Daoy (cell line): ENCODE results near the gene PTGER4. TPM values are rescaled to one million over a fixed set of nuclear protein-coding genes. Genes with fewer than 3 reads are reported as not detected.
A peak's percentile ranks its signal among the peaks of the same experiment; 100 is the strongest.
"Not testable (repeated sequence)": the region's sequence is repeated elsewhere in the genome, so short reads cannot be mapped to it uniquely, and the experiment has no call there.

Experiments
- DNase-seq: peaks from one replicate; pipeline ENCODE4 v3.0.0-alpha.2; 2015; ENCODE audit warnings: low read depth
- total RNA-seq: library from RNA; depleted of rRNA; stranded (reverse); fragments of >200 nt; shearing (Covaris generic); gene quantifications from 2 replicates; pipeline ENCODE4 v1.2.3, GENCODE V29; 2014; rRNA removed

The PTGER4 gene
- total RNA-seq: 4.5 and 6.9 TPM in 2 replicates

DNA sequence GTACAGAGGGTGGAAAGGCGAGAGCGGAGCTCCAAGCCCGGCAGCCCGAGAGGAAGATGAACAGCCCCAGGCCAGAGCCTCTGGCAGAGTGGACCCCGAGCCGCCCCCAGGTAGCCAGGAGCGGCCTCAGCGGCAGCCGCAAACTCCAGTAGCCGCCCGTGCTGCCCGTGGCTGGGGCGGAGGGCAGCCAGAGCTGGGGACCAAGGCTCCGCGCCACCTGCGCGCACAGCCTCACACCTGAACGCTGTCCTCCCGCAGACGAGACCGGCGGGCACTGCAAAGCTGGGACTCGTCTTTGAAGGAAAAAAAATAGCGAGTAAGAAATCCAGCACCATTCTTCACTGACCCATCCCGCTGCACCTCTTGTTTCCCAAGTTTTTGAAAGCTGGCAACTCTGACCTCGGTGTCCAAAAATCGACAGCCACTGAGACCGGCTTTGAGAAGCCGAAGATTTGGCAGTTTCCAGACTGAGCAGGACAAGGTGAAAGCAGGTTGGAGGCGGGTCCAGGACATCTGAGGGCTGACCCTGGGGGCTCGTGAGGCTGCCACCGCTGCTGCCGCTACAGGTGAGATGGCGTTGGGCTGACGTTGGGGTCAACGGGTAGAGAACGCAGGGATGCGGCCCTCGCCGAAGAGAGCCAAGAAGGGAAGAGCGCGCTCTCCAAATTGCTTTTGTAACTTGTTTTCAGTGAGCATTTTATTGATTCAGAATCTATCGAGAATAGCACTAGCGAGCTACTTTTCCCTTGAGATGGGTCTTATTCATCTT, at the start of gene PTGER4:
TSS of gene PTGER4 (plus strand) at position 3 of the 769 bp plus-strand sequence. CDS start 1,079 bp downstream, outside the sequence.
- peak; percentile 19 for DNase-seq

DNA sequence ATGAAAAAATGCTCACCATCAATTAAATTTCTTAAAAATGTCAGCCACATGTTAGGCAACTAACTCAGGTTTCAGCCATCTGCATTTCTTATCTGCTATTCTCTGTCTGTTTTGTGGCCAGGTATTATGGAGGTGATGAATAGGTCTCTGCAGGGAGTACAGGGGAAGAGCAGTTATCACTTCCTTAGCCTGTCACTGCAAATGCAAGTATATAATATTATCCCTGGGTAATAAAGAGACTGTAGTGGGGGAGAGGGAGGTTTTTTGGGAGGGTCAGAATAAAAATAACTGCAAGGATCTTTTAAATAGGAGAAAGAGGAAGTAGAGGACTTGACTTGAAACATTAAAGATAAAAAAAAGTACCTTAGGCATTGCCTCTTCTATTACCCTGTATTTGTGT, 49.6 kb upstream of the PTGER4 start:
- no peak for DNase-seq

DNA sequence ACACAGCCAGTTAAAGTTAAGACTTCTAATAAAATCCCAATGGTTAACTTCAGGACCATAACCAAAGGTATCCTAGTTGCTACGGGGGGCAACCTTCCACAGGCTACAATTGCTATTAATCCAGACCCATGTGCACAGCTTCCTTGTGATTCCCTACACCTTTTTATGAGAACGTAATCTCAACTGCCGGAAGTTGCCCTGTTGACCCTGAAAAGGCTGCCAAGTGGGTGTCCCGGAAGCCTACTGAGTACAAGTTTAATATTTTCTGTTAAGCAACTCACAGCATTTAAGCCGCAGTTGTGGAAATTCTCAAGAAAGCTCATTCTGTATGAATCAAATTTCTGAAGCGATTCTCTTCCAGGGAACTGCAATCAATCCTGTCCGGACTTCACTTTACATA, 48.5 kb upstream of the PTGER4 start:
- DNase-seq: no peak

DNA sequence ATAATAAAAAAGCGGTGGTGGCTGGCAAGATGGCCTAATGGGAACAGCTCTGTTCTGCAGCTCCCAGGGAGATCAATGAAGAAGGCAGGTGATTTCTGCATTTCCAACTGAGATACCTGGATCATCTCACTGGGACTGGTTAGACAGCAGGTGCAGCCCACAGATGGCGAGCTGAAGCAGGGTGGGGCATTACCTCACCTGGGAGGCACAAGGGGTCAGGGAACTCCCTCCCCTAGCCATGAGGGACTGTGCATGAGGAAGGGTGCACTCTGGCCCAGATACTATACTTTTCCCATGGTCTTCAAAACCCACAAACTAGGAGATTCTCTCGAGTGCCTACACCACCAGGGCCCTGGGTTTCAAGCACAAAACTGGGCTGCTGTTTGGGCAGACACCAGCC, 45.6 kb upstream of the PTGER4 start:
- DNase-seq: no peak

DNA sequence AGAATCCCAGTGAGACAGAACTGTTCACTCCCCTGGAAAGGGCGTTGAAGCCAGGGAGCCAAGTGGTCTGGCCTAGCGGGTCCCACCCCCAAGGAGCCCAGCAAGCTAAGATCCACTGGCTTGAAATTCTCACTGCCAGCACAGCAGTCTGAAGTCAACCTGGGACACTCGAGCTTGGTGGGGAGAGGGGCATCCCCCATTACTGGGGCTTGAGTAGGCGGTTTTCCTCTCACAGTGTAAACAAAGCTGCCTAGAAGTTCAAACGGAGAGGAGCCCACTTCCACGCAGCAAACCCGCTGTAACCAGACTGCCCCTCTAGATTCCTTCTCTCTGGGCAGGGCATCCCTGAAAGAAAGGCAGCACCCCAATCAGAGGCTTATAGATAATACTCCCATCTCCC, 45.1 kb upstream of the PTGER4 start:
- no peak for DNase-seq

DNA sequence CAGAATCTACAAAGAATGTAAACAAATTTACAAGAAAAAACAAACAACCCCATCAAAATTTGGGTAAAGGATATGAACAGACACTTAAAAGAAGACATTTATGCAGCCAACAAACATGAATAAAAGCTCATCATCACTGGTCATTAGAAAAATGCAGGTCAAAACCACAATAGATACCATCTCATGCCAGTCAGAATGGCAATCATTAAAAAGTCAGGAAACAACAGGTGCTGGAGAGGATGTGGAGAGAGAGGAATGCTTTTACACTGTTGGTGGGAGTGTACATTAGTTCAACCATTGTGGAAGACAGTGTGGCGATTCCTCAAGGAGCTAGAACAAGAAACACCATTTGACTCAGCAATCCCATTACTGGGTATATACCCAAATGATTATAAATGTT, 40.2 kb upstream of the PTGER4 start:
- not testable (repeated sequence) for DNase-seq

DNA sequence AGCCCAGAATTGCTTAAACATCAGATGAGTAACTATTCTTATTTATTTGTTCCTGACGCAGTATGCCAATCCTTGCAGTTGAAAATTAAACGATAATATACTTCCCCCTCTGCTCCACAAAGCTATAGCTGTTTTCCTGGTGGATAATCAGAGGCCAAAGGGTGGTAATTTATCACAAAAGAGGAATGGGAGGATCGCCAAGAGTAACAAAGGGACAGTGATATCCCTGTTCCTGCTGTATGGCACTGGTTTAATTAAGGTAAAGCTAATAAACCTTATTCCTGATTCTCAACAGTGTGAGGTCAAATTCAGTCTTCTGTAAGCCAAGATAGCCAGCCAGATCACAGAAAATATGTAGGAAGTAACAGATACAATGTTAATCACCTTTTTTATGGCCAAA, 33.4 kb upstream of the PTGER4 start:
- no peak for DNase-seq

DNA sequence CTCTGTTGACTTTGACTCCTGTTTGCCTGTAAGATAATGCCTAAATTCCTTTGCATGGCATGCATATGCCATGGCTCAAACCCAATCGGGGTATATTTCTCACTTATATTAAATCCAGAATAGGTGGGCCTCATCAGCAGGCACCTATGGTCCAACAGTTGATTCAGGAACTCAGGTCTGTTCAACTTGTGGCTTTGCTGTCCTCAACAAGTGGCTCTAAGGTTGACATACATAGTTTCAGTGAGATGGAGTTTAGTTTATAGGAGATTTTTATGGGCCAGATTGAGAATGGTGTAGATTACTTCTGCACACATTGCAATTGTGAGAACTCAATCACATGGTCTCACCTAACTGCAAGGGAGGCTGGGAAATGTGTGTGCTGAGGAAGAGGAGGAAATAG, 31.6 kb upstream of the PTGER4 start:
- no peak for DNase-seq

DNA sequence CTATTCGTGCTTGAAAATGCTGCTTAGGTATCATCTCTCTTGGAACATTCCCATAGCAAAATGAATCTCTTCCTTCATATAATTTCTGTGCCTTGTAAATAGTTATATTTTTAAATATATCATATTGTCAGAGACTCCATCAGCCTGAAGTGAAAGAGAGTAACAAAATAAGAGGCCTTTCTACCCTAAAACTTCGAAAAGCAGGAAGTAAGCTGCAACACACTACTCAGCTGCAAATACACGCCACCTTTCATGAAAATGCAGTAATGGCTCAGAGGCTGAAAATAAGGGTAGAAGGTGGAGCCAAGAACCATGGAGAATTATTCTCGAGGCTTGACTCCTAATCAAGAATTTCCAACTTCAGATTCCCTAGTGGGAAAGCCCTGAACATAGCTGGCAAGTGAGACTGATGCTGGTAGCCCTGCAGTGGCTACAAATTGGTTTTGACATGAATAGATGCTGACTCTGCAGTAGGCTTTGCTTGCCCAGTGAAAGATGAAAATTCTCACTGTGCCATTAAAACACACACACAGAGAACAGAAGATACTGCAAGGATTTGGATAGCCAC, 30.2 kb upstream of the PTGER4 start:
- no peak for DNase-seq

DNA sequence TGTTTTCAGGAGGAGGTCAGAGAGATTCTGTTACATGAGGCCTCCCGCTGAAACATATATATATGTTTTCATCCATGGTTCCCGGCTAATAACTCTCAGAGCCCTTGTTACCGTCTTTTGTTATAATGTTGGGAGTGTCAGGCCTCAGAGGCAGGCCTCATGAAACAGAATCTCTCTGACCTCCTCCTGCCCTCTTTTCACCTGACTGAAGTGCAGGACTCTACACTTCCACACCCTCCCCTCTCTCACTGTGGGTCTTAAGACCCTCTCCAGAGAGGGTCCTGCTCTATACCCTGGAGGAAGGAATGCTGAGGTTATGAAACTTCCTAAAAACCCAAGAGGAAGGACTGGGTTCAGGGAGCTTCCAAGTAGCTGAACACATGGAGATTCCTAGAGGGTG, 28.5 kb upstream of the PTGER4 start:
- DNase-seq: no peak

DNA sequence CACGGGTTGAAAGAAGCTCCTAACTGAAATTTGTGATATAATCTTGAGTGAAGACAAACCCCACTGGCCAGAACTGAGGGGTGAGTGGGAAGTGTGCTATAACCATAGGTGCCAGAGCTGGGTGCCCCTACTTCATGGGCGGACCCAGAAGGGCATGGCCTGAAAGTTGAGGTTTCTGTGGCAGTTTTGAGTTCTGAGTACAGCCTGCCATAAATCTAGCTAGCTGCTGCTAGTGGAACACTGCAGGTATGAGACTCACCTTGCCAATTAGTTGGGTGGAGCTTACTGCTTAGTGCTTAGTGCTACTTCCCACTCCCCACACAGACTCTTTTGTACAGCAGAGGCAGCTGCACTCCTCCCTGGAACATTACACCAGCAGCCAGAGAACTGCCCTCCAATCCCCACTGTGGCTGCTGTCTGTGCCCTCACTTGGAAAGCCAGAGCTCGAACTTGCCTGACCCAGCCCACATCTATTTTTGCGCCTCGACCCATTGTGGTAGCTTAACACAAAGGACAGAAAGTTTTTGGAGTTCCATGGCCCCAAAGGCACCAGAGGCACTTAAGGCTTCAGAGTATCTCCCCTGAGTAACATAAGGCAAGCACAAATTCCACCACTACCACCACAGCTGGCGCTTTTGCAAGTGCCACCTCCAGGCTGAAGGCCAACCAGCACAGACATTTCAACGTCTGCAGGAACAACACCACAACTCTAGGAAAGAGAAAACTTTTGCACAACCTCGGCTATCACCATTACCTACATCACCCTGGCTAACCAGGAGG, 27.1 kb upstream of the PTGER4 start:
- DNase-seq: no peak

DNA sequence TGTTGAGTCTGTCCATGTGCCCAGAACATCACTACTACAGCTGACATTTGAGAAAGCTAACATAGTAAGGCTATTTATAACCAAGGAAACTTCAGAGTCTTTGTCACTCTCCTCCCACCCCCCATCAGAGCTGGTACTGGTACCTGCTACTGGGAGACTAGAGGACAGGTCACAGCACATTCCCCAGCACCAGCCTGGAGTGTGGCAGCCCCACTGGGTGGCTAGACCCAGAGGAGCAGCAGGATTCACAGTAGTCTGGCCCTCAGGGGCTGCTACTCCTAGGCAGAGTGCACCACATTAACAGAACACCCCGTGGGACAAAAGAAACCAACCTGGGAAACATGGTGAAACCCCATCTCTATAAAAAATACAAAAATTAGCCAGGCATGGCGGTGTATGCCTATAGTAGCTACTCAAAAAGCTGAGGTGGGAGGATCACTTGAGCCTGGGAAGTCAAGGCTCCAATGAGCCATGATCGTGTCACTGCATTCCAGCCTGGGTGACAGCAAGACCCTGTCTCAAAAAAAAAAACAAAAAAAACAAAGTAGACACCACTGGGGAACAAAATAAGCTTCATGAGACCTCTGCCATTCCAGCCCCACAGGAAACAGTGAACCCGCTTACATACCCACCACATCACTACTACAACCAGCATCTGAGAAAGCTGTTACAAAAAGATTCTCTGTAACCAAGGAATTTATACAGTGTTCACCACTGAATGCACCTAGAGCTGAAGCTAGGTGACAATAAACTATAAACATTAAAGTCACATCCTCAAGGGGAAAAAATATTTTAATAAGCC, 26.3 kb upstream of the PTGER4 start:
- no peak for DNase-seq

DNA sequence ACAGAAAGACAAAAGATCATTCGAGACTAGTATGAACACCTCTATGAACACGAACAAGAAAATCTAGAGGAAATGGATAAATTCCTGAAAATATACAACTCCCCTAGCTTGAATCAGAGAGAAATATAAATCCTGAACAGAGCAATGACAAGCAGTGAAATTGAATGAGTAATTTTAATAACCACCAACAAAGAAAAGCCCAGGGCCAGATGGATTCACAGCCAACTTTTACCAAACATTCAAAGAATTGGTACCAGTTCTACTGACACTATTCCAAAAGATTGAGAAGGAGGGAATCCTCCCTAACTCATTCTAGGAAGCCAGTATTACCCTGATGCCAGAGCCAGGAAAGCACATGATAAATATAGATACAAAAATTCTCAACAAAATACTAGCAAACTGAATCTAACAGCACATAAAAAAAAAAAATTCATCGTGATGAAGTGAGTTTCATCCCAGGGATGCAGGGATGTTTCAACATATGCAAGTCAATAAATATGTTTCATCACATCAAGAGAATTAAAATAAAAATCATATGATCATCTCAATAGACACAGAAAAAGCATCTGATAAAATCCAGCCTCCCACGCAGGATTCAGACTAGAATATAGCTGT, 25.2 kb upstream of the PTGER4 start:
- DNase-seq: no peak

DNA sequence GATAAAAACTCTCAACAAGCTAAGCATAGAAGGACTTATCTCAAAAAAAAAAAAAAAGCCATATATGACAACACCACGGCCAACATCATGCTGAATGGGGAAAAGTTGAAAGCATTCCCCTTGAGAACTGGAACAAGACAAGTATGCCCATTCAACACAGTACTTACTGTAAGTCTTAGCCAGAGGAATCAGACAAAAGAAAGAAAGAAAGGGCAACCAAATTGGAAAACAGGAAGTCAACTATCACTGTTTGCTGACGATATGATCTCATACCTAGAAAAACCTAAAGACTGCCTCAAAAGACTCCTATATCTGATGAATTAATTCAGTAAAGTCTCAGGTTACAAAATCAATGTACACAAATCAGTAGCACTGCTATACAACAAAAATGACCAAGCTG, 24.6 kb upstream of the PTGER4 start:
- DNase-seq: no peak

DNA sequence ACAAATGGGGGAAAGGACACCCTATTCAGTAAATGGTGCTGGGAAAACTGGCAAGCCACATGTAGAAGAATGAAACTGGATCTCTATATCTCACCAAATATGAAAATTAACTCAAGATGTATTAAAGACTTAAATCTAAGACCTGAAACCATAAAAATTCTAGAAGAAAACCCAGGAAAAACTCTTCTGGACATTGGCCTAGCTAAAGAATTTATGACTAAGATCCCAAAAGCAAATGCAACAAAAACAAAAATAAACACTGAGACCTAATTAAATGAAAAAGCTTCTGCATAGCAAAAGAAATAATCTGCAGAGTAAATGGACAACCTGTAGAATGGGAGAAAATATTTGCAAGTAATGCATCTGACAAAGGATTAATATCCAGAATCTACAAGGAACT, 23.6 kb upstream of the PTGER4 start:
- DNase-seq: not testable (repeated sequence)

DNA sequence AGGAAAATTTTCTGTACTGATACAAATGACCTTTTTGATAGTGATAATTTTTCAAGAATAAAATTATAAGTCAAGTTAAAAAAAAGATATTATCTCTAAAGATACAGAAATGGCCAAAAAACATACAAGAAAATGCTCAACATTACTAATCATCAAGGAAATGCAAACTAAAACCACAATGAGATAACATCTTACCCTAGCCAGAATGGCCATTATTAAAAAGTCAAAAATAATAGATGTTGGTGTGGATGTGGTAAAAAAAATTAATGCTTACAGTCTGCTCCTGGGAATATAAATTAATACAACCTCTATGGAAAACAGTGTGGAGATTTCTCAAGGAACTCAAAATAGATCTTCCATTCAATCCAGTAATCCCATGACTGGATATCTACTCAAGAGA, 22.9 kb upstream of the PTGER4 start:
- DNase-seq: no peak

DNA sequence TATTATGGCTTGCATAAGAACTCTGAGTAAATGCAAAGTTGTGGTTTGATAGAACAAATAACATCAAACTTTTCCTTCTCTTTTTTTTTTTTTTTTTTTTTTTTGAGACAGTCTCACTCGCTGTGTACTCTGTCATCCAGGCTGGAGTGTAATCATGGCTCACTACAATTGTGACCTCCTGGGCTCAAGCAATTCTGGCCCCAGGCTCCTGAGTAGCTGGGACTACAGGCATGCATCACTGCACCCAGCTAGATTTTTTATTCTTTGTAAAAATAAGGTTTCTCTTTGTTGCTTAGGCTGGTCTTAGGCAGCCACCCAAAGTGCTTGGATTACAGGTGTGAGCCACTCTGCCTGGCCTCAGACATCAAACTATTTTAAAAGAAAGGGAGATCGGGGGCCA, 19.0 kb upstream of the PTGER4 start:
- DNase-seq: no peak

DNA sequence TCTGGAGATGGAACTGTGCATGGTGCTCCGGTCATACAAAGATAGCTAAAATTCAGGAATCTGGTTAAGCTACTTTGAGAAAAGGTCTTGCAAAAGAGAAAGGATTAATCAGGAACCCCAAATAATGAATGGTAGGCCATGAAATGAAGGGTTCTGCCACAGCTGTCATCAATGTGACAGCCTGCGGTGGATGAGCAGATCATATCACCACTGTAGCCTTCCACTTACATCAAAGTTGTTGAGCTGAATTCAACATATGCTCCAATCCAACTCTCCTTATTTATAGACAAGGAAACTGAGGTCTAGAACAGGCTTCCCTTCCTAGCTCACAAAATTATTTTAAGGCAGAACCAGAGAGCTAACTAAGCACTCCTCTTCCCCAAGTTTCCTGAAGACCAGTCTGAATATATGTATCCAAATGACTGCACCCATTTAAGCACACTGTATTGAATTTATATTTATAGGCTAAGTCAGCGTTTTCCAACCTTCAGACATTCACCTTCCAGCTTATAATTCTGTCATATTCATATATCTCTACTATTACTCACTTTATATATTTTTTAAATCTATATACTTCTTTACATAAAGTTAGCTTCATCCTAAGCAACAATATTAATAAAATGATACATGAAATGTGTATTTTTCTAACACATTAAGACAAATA, 13.9 kb upstream of the PTGER4 start:
- DNase-seq: no peak

DNA sequence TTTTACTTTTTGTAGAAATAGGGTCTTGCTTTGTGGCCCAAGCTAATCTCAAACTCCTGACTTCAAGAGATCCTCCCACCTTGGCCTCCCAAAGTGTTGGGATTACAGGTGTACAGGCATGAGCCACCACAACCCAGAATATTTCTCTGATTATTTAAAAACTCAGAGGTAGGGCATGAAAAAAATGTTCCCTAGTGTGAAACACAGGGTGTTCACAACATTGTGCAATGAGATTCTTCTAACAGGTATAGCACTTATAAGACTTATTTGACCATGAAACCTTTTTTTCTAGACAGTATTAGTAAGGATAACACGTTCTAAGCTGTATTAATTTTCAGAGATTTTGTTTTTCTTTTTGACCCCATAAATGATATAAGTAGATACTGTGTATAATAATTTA, 13.1 kb upstream of the PTGER4 start:
- no peak for DNase-seq

DNA sequence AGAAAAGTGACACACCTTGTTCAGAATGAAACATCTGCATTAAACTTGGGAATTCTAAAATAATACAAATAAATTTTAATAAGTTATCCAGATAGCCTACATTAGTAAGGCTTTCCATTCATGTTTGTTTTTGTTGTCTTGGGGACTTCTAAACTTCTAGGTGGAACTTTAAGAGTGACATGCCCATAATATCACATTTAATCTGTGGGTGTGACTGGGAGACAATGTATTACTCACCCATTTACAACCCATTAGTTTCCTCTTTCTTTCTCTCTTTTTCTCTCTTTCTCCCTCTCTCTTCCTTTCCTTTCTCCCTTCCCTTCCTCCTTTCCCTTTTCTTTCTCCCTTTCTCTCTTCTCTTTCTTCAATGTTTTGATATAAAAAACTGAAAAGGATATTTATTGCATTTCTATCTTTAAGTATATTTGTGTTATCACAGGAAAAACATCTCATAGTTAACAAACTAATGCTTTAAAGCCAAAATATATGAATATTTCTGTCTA, 12.5 kb upstream of the PTGER4 start:
- no peak for DNase-seq
